Measurements from ENCODE around the gene CTDSPL. TPM values are rescaled to one million over a fixed set of nuclear protein-coding genes. Genes with fewer than 3 reads are reported as not detected.

CTDSPL gene
- total and polyA plus RNA-seq, 4 donors: 8.4 to 17.2 (median 14.2) TPM

- Histone ChIP-seq H3K9ac (ENCODE audit: low read depth in 1 of 2, low read length in 2 of 2) (no peak overlapping the region), H3K36me3 (ENCODE audit: control insufficient read depth in 4 of 4, insufficient read depth in 3 of 4, low read depth in 1 of 4, low read length in 3 of 4) (no peaks in the 10 kb centered on the region), H3K27me3 (ENCODE audit: control insufficient read depth in 4 of 4, insufficient read depth in 4 of 4, low read length in 3 of 4) (no peaks in the 10 kb centered on the region), H3K27ac (ENCODE audit: low read depth in 1 of 2, low read length in 2 of 2) (no peak overlapping the region), H3K4me1 (ENCODE audit: control insufficient read depth in 4 of 4, insufficient read depth in 4 of 4, low read length in 3 of 4) (no peaks in the 10 kb centered on the region), H3K4me3 (ENCODE audit: low read depth in 1 of 3, low read length in 3 of 3) (no peak overlapping the region), H3K9me3 (ENCODE audit: control insufficient read depth in 4 of 4, low read length in 3 of 4) (no peaks in the 10 kb centered on the region)
- no peak for DNase-seq (ENCODE audit: low spot score)
- no peak for TF ChIP-seq EGR1 (IDR thresholded peaks at IDR 0.05; ENCODE audit: low read depth in 2 of 2)
- no peak for TF ChIP-seq FOXA2 (IDR thresholded peaks at IDR 0.05)
- TF ChIP-seq YY1 (IDR thresholded peaks at IDR 0.05): no peak
- TF ChIP-seq FOXA1 (IDR thresholded peaks at IDR 0.05): no peak
- no peak for TF ChIP-seq TAF1 (conservative IDR thresholded peaks at IDR 0.05)
- no peak for TF ChIP-seq REST (IDR thresholded peaks at IDR 0.05)
- TF ChIP-seq RXRA (IDR thresholded peaks at IDR 0.05): no peak
- TF ChIP-seq GABPA (IDR thresholded peaks at IDR 0.05 in 1 of 2, conservative IDR thresholded peaks at IDR 0.05 in 1 of 2): no peak
- TF ChIP-seq RAD21 (IDR thresholded peaks at IDR 0.05): no peak
- no peak for TF ChIP-seq SP1 (IDR thresholded peaks at IDR 0.05)
- no peak for TF ChIP-seq CTCF (IDR thresholded peaks at IDR 0.05; ENCODE audit: low read depth, low read length, missing input control)
- no peak for TF ChIP-seq ATF3 (IDR thresholded peaks at IDR 0.05)
- no peak for TF ChIP-seq NR2F2 (IDR thresholded peaks at IDR 0.05)
- TF ChIP-seq ZBTB33 (IDR thresholded peaks at IDR 0.05): no peak
- no peak for TF ChIP-seq HNF4G (IDR thresholded peaks at IDR 0.05)
- TF ChIP-seq JUND (IDR thresholded peaks at IDR 0.05): no peak
- TF ChIP-seq HNF4A (conservative IDR thresholded peaks at IDR 0.05): no peak
- TF ChIP-seq MAX (IDR thresholded peaks at IDR 0.05): no peak
- 92% methylated on average over 2 of the region's 2 CpGs for WGBS
These were observed 35.2 kb upstream of the CTDSPL start for GRCh38 chr3:37826502-37826901.
